Left colon (tissue), 2 donors: Measurements from ENCODE around the gene CFAP251. TPM values are rescaled to one million over a fixed set of nuclear protein-coding genes. Genes with fewer than 3 reads are reported as not detected.
"Not testable (repeated sequence)": the region's sequence is repeated elsewhere in the genome, so short reads cannot be mapped to it uniquely, and the experiment has no call there.

Source experiments
- ATAC-seq: fragments of 200-7000 bp; cut with Tn5 transposase; one replicate; pipeline ENCODE4 v1.9.1; 2020; ENCODE audit warnings: mild to moderate bottlenecking, moderate library complexity
- DNase-seq, 2 donors: peaks; one replicate each; pipeline ENCODE4 v3.0.0-alpha.2; 2020
- intact Hi-C, 2 donors: fragments of 100-400 bp; cut with DNase I in 1 of 2; cut with micrococcal nuclease in 1 of 2; formaldehyde crosslinking; loops; one replicate each; pipeline versions ENCODE4 v1.11.2 to v1.14.0; 2022; cut with DNase I, micrococcal nuclease
- total RNA-seq, 2 donors: library from RNA; stranded (reverse); fragmentation: NEBNext Ultra II Directional; extraction: Animal tissue kit (Norgen Biotek cat#: 25700); gene quantifications; one replicate each; pipeline ENCODE4 v1.2.1, GENCODE V29; 2021
- donor health status: DM: no; HTN: no; CAD: no.
- donor health status: DM: yes; HTN: yes; CAD: no.

Gene CFAP251
- total RNA-seq, 2 donors from 2014 or later = 0.34 to 0.75 TPM

DNA sequence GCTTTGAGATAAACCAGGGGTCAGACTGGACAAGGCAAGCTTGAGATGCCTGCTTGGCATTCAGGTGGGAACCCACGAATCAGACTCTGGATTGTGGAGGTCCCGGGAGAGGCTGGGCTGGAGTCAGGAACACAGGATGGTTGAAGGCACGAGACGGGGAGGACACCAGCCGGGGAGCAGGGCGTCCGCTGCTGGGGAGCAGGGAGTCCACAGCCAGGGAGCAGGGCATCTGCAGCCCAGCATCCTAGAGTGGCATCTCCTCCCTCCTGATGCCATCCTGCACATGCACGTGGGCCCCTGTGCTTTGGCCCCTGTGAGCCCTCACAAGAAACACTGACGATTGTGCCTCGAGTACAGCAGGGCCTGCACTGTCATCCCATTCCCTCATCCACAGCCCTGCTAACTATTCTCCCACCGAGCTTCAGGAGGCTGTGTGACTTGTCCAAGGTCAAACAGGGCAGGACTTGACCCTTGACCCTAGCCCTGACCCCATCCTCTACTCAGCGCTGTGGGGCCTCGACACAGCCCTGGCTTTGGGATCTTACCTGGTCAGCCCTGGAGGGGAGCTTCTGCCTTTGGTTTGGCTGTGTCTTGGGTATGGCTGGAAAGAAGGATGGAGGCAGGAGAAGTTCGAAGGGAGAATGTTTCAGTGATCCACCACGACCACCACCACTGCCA is 45.1 kb downstream of the CFAP251 start:
- DNase-seq = no peak
- no peak for ATAC-seq
- intact Hi-C loops = no loop called here

DNA sequence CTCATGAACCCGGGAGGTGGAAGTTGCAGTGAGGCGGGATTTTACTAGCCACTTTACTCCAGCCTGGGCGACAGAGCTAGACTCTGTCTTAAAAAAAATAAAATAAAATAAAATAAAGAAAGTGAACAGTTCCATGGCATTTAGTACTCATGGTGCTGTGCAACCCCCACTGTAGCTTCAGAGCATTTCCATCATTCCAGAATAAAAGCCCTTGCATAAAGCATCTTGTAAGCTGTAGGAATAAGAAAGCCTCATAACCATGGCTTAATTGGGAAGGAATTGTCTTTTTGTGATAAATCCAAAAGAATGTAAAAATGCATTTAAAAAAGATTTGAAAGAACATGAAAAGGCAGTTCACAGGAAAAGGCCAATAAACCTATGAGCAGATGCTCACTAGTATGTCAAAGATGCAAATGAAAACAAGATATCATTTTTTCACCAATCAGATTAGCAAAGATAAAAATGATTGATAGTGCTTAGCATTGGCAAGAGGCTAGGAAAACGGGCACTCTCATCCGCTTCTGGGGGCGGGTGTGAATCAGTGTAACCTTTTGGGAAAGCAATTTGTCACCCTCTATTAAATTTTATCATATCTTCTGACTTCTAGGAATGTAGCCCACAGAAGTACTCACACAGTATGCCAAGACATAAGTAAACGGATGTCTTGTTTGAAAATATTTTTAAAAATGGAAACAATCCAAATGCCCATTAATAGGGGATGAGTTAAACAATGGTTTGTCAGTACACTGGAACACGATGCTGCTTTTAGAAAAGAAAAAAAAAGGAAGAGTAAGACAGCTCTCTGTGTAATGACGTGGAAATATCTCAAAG is 46.6 kb downstream of the CFAP251 start:
- DNase-seq = no peak
- ATAC-seq = no peak
- intact Hi-C loops = no loop called here

DNA sequence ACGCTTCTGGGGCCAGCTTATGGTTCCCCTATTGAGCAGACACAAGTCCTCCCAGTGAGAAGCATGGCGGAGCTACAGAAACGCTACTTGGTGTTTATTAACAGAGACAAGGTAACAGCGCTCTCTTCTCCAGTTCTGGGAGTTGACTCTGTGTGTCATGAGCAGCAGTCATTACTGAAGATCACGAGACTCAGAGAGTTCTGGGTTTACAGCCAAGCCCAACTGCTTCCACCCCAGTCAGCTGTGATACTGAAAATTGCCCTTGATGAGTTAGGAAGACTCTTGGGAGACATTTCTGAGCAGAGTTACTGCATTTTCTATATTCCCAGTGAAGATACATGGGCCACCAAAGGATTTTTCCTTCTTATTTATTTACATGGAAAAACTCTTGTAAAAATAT is 48.6 kb downstream of the CFAP251 start:
- intact Hi-C loops = no loop called here
- no peak for DNase-seq
- ATAC-seq = no peak

DNA sequence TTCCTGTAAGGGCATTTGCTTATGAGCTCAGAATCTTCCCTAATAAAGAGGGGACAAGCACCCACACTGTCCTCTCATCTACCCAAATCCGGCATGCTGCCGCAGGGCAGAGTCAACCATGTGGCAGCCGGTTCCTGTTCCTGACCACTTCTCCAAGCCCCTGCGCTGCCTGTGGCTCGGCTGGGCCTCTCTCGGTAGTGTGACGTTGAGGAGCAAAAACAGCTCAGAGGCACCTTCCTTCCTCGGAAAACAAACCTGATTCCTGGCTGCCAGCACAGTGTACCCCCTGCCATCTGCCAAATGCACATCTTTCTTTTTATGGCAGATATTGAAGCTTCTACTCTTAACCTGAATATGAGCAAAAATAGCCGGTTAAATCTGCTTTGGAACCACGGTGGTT is 50.5 kb downstream of the CFAP251 start:
- DNase-seq = peak; percentile 19 to 38
- no peak for ATAC-seq
- intact Hi-C loops = no loop called here

DNA sequence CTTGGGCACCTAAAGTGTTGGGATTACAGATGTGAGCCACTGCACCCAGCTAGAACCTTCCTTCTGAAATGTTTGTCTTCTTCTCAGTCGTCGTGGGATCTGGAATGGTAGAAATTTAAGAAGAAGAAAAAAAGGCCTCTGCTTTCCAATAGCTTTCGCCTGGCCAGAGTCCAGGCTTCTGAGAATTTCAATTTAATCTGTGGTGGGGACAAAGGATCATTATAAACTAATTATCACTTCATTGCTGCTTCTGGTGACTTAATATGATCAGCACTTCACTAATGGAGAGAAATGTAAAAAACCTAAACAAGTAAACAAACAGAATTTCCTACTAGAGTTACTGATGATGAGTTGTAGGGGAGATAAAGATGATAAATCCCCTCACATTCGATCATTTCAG is 51.3 kb downstream of the CFAP251 start:
- ATAC-seq (no peak), DNase-seq (no peak)
- intact Hi-C loops = no loop called here

DNA sequence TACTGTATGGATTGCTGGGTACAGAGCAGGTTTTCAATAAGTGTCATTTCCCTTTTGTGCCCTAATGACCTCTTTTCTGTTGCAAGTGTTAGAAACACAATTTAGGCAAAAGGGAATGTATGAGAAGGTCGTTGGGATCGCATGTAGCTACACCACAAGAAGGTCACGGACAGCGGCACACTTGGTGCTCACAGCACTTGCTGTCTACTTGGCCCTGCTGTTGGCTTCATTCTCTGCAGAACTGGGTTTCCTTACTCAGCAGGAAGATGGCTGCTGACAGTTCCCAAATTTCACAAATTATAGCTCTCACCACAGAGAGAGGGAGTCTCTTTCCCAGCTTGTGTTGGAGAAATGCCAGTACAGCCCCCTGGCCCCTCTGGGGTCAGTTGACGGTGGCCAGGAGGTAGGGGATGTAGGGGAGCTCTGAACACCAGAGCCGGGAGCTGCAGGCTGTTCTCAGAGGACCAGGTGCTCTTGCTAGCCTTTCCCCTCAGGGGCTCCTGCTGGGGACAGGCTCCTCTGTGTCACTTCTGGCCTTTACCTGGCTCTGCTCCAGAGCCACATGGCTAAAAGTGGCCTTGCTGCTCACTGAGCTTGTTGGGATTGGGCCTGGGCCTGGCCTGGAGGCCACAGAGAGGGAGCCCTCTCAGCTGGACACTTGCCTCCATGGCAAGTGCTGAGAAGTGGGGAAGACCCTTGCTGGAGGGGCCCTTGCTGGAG is 52.3 kb downstream of the CFAP251 start:
- DNase-seq (no peak), ATAC-seq (no peak)
- intact Hi-C loops = no loop called here

DNA sequence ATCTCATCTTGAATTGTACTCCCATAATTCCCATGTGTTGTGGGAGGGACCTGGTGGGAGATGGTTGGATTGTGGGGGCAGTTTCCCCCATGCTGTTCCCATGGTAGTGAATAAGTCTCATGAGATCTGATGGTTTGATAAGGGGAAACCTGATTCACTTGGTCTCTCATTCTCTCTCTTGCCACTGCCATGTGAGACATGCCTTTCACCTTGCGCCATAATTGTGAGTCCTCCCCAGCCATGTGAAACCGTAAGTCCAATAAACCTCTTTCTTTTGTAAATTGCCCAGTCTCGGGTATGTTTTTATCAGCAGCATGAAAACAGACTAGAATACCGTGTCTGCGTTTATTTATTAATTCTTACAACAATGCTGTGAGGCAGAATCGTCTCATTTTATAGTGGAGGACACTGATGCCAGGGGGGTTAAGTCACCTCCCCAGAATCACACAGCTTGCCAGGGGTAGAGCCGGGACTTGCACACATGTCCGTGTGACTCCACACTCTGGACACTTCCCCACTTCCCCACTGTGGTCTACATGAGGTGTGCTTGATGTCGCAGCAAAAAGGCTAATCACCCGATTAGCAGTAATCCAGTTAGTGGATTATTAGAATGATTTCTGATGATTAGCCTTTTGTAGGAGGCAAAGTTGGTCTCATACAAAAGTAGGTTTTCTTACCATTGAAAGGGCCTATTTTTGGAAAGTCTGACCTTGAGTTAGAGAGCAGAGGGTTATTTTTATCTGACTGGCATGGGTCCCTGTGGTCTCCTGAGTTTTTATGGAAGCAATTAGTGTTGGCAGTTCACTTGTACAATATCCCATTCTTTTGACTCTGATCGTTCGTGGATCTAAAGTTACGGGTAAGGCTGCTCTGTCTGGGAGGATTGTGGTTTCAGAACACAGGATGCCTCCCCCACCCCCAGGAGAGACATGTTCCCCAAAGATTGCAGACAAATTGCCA is 55.9 kb downstream of the CFAP251 start:
- intact Hi-C loops = no loop called here
- DNase-seq = no peak
- no peak for ATAC-seq

DNA sequence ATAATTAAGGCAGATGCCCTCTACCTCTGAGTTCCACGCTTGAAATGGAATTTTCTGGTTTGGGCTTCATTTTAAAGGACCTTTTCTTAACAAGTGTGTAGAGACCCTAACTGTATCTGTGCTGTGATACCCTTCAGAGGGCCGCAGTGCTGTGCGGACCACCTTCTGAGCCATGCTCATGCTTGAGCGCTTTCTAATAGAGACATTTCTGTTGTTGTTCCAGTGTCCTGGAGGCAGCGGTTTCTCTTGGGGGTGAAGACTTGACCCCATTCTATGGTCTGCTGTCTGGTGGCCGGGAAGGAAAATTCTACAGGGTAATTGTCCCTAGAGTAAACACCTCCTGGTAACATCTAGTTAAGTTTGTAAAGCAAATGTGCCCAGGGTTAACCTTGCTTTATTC is 56.6 kb downstream of the CFAP251 start:
- intact Hi-C loops = no loop called here
- ATAC-seq (no peak), DNase-seq (no peak)

DNA sequence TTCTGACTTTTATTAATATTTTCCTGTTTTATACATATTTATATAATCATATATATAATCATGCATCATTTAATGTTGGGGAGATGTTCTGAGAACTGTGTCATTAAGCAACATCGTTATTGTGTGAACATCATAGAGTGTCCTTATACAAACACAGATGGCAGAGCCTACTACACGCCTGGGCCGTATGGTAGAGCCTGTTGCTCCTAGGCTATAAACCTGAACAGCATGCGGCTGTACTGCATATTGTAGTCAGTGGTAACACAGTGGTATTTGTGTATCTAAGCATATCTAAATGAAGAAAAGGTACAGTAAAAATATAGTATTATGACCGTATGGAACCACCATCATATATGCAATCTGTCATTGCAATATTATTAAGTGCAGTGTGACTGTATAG is 58.6 kb downstream of the CFAP251 start:
- ATAC-seq = peak; percentile 75
- no peak for DNase-seq
- intact Hi-C loops = no loop called here

DNA sequence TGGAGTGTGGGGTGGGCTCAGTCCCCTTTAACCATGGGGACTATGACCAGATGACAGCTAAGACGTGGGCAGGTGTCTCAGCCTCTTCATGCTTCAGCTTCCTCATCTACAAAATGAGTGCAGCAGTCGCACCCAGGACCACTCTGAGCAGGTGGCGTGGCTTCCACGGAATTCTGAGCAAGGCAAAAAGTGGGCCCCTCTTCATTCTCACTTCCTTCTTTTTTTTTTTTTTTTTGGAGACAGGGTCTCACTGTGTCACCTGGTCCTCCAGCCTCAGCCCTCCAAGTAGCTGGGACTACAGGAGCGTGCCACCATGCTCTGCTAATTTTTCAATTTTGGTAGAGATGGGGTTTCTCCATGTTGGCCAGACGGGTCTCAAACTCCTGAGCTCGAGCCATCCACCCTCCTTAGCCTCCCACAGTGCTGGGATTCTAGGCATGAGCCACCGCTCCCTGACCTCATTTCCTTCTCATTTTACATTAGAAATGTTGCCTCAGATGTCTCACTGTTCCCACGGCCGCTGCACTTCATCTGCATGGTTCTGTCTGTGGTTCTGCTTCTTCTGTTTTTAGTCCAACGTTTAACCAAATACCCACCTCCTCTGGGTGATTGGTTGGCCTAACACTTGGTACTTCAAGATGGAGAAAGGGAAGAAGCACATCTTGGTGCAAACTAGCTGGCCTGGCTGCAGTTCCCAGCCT is 61.9 kb downstream of the CFAP251 start:
- DNase-seq (no peak), ATAC-seq (no peak)
- intact Hi-C loops = no loop called here

DNA sequence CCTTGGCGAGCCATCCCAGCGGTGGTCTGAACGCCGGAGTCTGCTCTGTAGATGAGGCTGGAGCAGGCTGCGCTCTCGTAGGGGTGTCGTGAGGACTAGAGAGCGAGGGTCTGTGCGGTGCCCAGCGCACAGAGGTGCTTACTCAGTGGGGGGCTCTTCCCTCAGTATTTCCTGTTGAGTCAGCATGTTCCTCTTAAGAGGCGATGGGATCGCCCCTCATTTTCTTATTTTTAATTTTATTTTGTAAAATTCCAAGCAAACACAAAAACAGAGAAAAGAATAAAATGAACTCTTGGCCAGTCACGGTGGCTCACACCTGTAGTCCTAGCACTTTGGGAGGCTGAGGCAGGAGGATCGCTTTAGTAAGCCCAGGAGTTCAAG is 62.5 kb downstream of the CFAP251 start:
- ATAC-seq (no peak), DNase-seq (no peak)
- intact Hi-C loops = no loop called here

DNA sequence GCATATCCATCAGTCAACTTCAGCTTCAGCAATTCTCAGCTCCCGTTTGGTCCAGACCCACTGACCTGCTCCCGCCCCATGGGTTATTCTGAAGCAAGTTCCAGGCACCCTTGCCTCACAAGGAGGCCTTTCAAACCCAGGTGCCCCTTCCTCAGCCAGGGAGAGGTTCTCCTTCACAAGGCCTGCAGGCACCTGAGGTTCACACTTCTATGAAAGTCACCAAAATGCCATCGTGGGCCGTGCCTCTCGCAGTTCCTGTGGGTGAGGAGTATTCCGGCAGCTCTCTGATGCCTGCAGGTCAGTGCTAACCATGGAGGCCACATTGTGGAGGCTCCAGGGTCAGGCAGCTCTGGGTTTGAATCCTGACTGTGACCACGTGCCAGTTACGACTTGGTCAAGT is 63.1 kb downstream of the CFAP251 start:
- ATAC-seq (no peak), DNase-seq (no peak)
- intact Hi-C loops = no loop called here

DNA sequence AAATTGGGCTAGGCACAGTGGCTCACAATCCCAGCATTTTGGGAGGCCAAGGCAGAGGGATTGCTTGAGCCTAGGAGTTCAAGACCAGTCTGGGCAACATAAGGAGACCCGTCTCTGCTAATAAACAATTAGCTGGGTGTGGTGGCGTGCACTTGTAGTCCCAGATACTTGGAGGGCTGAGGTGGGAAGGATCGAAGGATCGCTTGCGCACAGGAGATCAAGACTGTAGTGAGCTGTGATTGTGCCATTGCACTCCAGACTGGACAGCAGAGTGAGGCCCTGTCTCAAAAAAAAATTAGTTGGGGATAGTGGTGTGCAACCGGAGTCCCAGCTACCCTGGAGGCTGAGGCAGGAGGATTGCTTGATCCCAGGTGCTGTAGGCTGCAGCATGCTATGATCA is 64.6 kb downstream of the CFAP251 start:
- no peak for DNase-seq
- no peak for ATAC-seq
- intact Hi-C loops = no loop called here

DNA sequence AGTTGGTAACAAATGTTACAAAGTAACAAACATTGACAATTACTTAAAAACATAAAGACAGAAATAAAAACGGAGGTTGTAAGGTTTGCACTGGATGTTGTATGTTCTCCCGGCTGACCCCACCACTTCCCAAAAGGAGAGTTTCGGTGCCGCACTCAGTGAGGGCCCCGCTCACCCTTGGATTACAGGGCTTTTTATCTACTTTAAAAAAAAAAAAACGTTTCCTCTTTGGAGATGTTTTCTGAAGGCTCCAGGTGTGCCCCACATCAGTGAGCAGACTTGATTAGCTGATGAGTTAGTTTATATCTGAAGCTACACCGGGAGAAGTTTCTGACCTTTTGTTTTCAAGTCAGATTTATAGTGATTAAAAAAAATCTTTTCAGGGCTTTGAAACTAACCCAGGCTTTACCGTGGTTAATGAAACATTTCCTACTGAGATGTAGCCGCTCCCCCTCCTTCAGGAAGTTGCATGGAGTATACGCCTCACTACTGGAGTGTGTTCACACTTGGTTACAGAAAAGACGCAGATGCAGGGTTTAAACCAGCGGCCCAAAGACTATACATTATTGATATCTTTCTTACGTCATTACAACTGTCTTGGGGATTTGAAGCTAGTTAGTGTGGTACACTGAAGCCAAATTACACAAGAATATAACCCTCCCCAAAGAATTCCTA is 65.3 kb downstream of the CFAP251 start:
- DNase-seq (no peak), ATAC-seq (no peak)
- intact Hi-C loops = no loop called here

DNA sequence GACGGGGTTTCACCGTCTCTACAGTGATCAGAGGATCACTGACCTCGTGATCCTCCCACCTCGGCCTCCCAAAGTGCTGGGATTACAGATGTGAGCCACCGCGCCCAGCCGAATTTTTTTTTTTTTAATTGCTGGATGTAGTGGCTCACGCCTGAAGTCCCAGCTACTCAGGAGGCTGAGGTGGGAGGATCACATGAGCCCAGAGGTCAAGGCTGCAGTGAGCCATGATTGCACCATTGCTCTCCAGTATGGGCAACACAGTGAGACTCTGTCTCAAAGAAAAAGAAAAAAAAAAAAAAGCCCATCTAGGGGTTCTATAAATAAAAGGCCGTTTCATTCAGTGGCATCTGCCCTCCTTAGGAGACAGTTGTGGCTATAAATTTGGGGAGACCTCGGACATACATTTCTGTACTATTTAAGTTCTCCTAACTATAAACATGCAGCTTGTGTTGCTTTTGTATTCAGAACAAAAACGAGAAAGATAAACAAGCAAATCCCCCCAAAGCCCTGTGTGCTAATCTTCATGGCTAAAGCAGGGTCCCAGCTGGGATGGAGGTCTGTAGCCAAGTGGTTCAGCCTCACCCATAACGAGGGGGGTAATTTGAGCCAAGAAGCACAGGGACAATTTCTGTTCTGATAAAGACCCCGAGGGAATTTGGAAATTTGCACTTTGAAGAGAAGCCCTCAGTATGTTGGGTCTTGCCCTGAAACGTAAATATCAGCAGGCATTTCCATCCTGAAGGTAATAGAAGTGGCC is 68.3 kb downstream of the CFAP251 start:
- DNase-seq (no peak), ATAC-seq (no peak)
- intact Hi-C loops = no loop called here

DNA sequence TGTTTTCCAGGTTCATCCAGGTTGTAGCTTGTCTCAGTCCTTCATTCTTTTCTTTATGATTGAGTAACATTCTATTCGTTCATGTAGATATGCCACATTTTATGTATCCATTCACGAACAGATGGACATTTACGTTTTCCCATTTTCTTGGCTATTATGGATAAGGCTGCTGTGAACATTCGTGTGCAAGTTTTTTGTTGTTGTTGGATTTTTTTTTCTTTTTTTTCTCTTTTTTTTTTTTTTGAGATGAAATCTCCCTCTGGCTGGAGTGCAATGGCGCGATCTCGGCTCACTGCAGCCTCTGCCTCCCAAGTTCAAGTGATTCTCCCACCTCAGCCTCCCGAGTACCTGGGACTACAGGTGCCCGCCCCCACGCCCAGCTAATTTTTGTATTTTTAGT is 70.1 kb downstream of the CFAP251 start:
- intact Hi-C loops = not testable (repeated sequence)

More for the DNA sequence above, 70.1 kb downstream of the CFAP251 start:
- ATAC-seq, DNase-seq: not testable (repeated sequence)
